ENCODE measurements around the gene CYTL1. TPM values are rescaled to one million over a fixed set of nuclear protein-coding genes. Genes with fewer than 3 reads are reported as not detected.
"Not testable (repeated sequence)": the region's sequence is repeated elsewhere in the genome, so short reads cannot be mapped to it uniquely, and the experiment has no call there.

Gene CYTL1, protein sequence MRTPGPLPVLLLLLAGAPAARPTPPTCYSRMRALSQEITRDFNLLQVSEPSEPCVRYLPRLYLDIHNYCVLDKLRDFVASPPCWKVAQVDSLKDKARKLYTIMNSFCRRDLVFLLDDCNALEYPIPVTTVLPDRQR
- 3.2 to 7.9 TPM (median 7.1 TPM) in 3 replicates for total RNA-seq (2021)
- Bru-seq, nascent RNA: percentile 50 among the genes with signal in this experiment
- long read RNA-seq, experiment 1, transcript CYTL1-201 (4 exons, 1,003 nt): major isoform, 5 of 9 reads
- long read RNA-seq, experiment 1, partial matches to known transcripts: 1 of 9 reads
- long read RNA-seq, experiment 1, other reads (novel, unspliced or antisense): 3 of 9 reads
- long read RNA-seq, experiment 2, transcript CYTL1-201 (4 exons, 1,003 nt): major isoform, 9 of 14 reads
- long read RNA-seq, experiment 2, partial matches to known transcripts: 2 of 14 reads
- long read RNA-seq, experiment 2, other reads (novel, unspliced or antisense): 1 of 14 reads
- long read RNA-seq, experiment 3, transcript CYTL1-201 (4 exons, 1,003 nt): major isoform, 20 of 27 reads
- long read RNA-seq, experiment 3, partial matches to known transcripts: 0 of 27 reads
- long read RNA-seq, experiment 3, other reads (novel, unspliced or antisense): 6 of 27 reads

- H3K4me3 Mint-ChIP-seq: peak within 1 kb of the TSS; percentile 65
- ATAC-seq: peak; percentile 84
- peak; percentile 45 for DNase-seq (ENCODE audit: low spot score)
- H3K27me3 Mint-ChIP-seq (ENCODE audit: low read depth): peaks cover 11% of the 10 kb centered on the region
- H3K27ac Mint-ChIP-seq: no peak within 1 kb of the TSS
- peaks cover 11% of the 10 kb centered on the region for H3K4me1 Mint-ChIP-seq
- CTCF ChIA-PET: no interaction called here
- no peaks in the 10 kb centered on the region for H3K36me3 Mint-ChIP-seq
- POLR2A ChIA-PET: no interaction called here
- TF ChIP-seq USF2 (CRISPR knock-in tag; IDR thresholded peaks at IDR 0.05) (no peak), RELA (CRISPR knock-in tag; IDR thresholded peaks at IDR 0.05; ENCODE audit: borderline replicate concordance) (peak; percentile 28; the same call in 1 of the 2 replicates), ZNF423 (CRISPR knock-in tag; IDR thresholded peaks at IDR 0.05) (peak; percentile 13; the same call in 1 of the 2 replicates), E2F4 (CRISPR knock-in tag; IDR thresholded peaks at IDR 0.05; ENCODE audit: borderline replicate concordance, low read depth) (no peak), FOXK1 (CRISPR knock-in tag; IDR thresholded peaks at IDR 0.05) (peak; percentile 29; the same call in 1 of the 2 replicates), TP53 (CRISPR knock-in tag; IDR thresholded peaks at IDR 0.05) (0 out of 2 replicates have a peak, but pooled peaks have one; percentile 58)
- TF ChIP-seq, protein P1, sequence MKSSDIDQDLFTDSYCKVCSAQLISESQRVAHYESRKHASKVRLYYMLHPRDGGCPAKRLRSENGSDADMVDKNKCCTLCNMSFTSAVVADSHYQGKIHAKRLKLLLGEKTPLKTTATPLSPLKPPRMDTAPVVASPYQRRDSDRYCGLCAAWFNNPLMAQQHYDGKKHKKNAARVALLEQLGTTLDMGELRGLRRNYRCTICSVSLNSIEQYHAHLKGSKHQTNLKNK (CRISPR knock-in tag; IDR thresholded peaks at IDR 0.05): no peak
- TF ChIP-seq, protein P2, sequence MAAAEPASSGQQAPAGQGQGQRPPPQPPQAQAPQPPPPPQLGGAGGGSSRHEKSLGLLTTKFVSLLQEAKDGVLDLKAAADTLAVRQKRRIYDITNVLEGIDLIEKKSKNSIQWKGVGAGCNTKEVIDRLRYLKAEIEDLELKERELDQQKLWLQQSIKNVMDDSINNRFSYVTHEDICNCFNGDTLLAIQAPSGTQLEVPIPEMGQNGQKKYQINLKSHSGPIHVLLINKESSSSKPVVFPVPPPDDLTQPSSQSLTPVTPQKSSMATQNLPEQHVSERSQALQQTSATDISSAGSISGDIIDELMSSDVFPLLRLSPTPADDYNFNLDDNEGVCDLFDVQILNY (CRISPR knock-in tag; IDR thresholded peaks at IDR 0.05): 0 out of 2 replicates have a peak, but pooled peaks have one; percentile 21
- peaks cover 13% of the 10 kb centered on the region for H3K9me3 Mint-ChIP-seq
Measured at GRCh38 chr4:5019274-5019673, at the start of gene CYTL1. Gene CYTL1 (minus strand): TSS chr4:5019458. CDS start chr4:5019445, 13 bp downstream.

DNA sequence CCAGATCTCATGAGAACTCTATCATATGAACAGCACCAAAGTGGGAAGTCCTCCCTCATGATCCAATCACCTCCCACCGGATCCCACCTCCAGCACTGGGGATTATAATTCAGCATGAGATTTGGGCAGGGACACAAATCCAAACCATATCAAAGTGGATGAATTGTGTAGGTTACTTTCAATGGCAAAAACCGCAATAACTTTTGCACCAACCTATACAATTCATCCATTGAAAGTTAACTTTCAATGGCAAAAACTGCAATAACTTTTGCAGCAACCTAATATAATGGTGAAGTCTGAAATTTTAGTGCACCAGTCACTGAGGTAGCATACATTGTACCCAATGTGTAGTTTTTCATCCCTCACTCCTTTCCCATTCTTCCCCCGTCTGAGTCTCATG lies 48.6 kb upstream of the CYTL1 start:
- ChIA-PET CTCF (no interaction called here), POLR2A (no interaction called here)
- TF ChIP-seq KAT7 (CRISPR knock-in tag; IDR thresholded peaks at IDR 0.05; ENCODE audit: borderline replicate concordance): no peak
- TF ChIP-seq NFE2L1 (CRISPR knock-in tag; IDR thresholded peaks at IDR 0.05): no peak
- TF ChIP-seq, protein P3, sequence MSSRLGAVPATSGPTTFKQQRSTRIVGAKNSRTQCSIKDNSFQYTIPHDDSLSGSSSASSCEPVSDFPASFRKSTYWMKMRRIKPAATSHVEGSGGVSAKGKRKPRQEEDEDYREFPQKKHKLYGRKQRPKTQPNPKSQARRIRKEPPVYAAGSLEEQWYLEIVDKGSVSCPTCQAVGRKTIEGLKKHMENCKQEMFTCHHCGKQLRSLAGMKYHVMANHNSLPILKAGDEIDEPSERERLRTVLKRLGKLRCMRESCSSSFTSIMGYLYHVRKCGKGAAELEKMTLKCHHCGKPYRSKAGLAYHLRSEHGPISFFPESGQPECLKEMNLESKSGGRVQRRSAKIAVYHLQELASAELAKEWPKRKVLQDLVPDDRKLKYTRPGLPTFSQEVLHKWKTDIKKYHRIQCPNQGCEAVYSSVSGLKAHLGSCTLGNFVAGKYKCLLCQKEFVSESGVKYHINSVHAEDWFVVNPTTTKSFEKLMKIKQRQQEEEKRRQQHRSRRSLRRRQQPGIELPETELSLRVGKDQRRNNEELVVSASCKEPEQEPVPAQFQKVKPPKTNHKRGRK (CRISPR knock-in tag; IDR thresholded peaks at IDR 0.05; ENCODE audit: borderline replicate concordance): no peak
- TF ChIP-seq ZSCAN18 (CRISPR knock-in tag; IDR thresholded peaks at IDR 0.05): no peak
- TF ChIP-seq TEAD4 (CRISPR knock-in tag; IDR thresholded peaks at IDR 0.05): no peak
- TF ChIP-seq, protein P2 (CRISPR knock-in tag; IDR thresholded peaks at IDR 0.05): no peak
- TF ChIP-seq GTF2I (CRISPR knock-in tag; conservative IDR thresholded peaks at IDR 0.05): no peak
- no peak for TF ChIP-seq ZNF232 (CRISPR knock-in tag; IDR thresholded peaks at IDR 0.05)
- TF ChIP-seq JAZF1 (CRISPR knock-in tag; IDR thresholded peaks at IDR 0.05): no peak
- TF ChIP-seq, protein P4, sequence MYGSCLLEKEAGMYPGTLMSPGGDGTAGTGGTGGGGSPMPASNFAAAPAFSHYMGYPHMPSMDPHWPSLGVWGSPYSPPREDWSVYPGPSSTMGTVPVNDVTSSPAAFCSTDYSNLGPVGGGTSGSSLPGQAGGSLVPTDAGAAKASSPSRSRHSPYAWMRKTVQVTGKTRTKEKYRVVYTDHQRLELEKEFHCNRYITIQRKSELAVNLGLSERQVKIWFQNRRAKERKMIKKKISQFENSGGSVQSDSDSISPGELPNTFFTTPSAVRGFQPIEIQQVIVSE (CRISPR knock-in tag; IDR thresholded peaks at IDR 0.05; ENCODE audit: borderline replicate concordance): no peak
- no peak for TF ChIP-seq ZNF317 (CRISPR knock-in tag; IDR thresholded peaks at IDR 0.05; ENCODE audit: borderline replicate concordance, low read depth)
- no peak for TF ChIP-seq FOXK1 (CRISPR knock-in tag; IDR thresholded peaks at IDR 0.05)
- H3K4me3 Mint-ChIP-seq: no peak overlapping the region
- no peak overlapping the region for H3K27ac Mint-ChIP-seq
- peaks cover 27% of the 10 kb centered on the region for H3K9me3 Mint-ChIP-seq
- peaks cover 12% of the 10 kb centered on the region for H3K36me3 Mint-ChIP-seq
- no peak for DNase-seq (ENCODE audit: low spot score)
- no peak for ATAC-seq
- peaks cover under 1% of the 10 kb centered on the region; the same call in 1 of the 2 replicates for H3K27me3 Mint-ChIP-seq (ENCODE audit: low read depth)
- peaks cover 20% of the 10 kb centered on the region for H3K4me1 Mint-ChIP-seq

- H3K27ac Mint-ChIP-seq; POLR2A ChIA-PET; CTCF ChIA-PET; H3K27me3 Mint-ChIP-seq (ENCODE audit: low read depth); H3K4me3 Mint-ChIP-seq; ATAC-seq; DNase-seq (ENCODE audit: low spot score): not testable (repeated sequence)
- Mint-ChIP-seq H3K36me3 (peaks cover 12% of the 10 kb centered on the region), H3K9me3 (peaks cover 27% of the 10 kb centered on the region), H3K4me1 (peaks cover 15% of the 10 kb centered on the region)
Measured at GRCh38 chr4:5066968-5067367, 47.7 kb upstream of the CYTL1 start.

All from WTC11 (cell line).